GM21381 (cell line): ENCODE results near the gene OR2T11.
"Not testable (repeated sequence)": the region's sequence is repeated elsewhere in the genome, so short reads cannot be mapped to it uniquely, and the experiment has no call there.

ENCODE experiments used
- ATAC-seq: cut with Tn5 transposase; IDR thresholded peaks from one replicate; pipeline ENCODE4 v1.9.1; 2021; ENCODE audit warnings: mild to moderate bottlenecking, moderate library complexity; ENCODE audit not compliant: unreplicated experiment

OR2T11 gene

DNA sequence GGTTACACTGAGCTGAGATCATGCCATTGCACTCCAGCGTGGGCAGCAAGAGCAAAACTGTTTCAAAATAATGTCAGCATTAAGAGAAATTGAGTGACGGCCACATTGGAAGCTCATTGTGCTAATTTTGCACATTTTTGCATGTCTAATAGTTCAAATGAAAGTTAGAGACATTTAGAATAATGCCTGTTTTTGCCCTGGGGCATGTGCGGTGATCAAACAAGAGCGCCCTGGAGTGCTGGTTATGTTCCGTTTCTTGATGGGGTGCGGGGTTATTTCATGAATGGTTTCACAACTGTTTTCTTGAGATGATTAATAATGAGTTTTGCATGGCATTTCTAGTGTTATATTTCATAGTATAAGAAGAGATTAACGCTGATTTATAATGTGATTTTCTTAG, 13.1 kb downstream of the OR2T11 start:
- no peak for ATAC-seq

DNA sequence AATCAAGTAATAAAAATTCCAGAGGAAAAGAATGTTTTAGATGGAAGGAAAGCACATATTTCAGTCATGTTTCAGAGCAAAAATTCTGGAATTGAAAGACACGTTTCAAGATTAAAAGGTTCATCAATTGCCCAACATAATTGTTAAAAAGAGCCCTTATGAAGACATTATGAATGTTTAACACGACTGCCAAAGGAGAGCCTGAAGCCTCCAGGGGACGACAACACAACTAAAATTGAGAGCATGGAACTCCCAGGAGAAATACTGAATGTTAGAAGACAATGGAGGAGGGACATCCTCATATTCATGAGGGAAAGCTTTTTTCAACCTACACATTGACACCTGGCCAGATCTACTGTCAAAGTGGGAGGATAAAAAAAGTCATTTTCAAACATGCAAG, 16.0 kb downstream of the OR2T11 start:
- no peak for ATAC-seq

DNA sequence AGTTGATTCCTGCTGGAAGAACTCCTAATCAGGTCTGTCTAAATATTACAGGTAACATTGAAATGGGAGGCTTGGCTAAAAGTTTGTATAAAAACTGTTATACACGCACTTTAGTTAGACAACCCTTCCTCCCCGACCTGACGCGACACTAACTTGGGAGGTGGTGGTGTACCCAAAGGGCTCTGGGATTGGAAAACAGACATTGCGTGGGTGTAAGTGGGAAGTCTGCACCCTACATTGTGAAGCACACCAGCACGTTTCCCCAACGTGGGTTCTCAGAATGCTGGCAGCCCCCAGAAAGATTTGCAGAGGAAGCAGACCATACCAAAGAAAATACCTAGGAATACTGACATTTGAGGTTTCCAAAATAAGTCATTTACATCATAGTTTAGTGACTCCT, 16.8 kb downstream of the OR2T11 start:
- ATAC-seq, result no peak

DNA sequence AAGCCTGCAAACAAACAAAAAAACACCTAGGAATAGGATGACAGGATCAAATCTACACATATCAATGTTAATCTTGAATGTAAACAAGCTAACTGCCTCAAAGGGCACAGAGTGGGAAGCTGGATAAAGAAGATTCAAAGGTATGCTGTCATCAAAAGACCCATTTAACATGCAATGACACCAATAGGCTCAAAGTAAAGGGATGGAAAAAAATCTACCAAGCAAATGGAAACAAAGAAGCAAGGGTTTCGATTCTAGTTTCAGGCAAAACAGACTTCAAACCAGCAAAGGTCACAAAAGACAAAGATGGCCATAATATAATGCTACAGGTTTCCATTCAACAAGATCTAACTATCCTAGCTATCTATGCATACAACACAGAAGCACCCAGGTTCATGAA, 21.1 kb downstream of the OR2T11 start:
- ATAC-seq, result no peak

DNA sequence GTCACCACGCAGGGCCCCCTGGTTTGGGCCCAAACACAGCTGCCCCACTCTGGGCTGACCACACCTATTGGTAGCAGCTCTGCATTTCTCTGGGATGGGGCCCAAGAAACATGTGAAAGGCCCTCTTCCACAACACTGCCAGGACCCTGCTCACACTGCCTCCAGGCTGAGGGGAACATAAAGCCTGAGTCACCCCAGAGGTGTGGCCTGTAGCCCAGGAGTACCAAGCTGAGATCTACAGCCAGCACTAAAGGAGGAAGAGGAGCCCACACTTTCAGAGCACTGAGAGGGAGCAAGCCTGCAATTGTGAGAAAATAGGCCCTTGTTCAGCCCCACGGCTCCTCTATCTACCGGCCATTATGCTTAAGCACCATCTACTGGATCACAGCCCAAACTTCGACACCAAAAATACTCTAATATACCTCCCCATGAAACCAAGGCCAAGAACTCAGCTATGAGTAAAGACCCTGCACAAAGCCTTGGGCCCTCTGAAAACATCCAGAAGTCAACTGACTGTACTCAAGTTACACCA, 22.9 kb downstream of the OR2T11 start:
- no peak for ATAC-seq

DNA sequence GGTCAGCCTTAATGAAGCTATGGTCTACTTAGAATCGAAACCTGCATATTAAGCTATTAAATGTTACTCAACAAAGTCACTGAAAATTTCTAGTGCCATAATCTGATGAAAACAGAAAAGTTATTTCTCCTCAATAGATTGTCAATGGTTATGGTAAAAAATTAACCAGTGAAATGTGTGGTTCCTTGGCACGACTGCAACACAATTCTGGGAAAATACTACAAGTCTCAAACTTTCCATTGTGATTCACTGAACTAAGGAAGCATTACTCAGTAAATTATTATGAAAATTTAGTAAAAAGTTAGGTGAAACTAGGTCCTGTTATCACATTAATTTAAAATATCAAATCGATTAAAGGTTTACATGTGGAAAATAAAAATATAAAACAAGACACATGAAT, 24.6 kb downstream of the OR2T11 start:
- ATAC-seq, result no peak

DNA sequence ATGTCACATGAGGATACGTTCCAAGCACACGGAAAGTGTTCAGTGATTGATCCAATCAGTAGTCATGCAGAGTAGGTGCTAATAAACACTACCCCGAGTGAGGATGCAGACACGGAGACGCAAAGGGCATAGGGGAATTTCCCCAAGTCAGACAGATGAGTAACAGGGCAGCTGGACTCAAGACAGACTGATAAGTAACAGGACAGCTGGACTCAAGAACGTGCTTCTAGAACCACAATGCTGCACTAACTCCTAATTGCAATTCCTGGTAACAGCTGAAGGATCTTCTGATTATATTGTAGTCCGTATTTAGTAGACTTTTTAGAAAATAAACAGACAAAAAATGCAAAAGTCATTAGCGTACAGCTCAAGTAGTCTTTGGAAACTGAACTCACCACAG, 35.5 kb downstream of the OR2T11 start:
- no peak for ATAC-seq

DNA sequence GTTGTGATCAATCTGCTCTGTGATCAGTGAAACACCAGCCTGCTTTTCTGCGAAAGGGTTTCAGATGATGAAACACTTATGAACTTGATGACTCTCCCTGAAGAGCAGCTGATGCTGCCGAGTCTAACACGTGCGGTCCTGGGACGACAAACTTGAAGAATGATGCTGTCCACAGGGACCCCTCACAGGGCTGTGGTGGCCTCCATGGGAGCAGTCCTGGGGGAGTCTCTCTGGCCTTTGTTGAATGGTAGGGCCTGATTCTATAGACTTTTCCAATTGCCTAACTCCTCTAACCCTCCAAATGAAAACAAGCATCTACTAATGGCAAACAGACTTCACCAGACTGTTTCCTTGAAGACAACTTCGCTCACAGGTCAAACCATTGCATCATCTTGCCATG, 37.3 kb downstream of the OR2T11 start, which contains the start of gene OR2T10:
Gene OR2T10, minus strand, starts transcription at position 112 of the 400 bp plus-strand sequence. CDS start 3,932 bp downstream, outside the sequence.
- ATAC-seq, result no peak

DNA sequence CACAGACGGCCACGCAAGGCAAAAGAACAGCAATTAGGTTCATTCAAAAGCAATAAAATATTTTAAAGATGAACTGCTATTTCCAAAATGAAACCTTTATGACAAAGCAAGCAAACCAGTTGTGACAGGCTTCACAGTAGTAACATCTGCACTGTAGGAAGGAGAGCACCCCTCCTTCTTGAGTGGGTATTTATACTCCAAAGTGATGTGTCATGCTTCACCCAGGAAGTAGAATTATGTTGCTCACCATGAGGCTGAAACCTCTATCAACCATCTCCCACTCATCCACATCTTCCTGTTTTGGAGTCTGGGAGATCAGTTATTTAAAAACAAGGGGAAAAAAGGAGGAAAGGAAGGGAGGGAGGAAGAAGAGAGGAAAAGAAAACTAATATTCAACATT, 38.3 kb downstream of the OR2T11 start:
- ATAC-seq, result no peak

DNA sequence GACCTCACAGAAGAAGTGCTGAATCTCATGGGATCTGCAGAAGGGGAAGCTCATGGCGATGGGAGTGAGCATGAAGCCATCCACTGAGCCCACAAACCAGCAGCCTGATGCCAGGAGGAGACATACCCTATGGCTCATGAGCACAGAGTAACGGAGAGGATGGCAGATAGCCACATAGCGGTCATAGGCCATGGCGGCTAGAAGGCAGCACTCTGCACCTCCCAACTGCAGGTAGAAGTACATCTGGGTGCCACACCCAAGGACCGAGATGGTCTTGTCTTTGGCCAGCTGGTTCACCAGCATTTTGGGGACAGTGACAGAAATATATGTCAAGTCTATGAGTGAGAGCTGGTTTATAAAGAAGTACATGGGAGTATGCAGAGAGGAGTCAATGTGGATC, 41.7 kb downstream of the OR2T11 start:
- ATAC-seq, result no peak

DNA sequence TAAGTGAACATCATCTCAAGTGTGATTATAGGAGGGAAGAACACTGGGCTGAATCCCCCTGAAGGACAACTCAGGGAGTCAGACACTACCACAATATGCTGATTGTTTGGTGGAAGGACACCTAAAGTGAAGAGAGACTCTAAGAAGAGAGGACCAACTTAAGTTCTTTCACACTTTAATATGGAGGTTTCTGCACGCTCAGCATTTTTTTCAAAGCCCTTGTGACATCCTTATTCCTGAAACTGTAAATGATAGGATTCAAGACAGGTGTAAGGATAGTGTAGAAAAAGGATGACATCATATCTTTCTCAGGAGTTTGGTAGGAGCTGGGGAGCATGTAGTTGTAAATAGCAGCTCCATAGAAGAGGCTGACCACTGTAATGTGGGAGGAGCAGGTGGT, 42.2 kb downstream of the OR2T11 start:
- ATAC-seq, result no peak

DNA sequence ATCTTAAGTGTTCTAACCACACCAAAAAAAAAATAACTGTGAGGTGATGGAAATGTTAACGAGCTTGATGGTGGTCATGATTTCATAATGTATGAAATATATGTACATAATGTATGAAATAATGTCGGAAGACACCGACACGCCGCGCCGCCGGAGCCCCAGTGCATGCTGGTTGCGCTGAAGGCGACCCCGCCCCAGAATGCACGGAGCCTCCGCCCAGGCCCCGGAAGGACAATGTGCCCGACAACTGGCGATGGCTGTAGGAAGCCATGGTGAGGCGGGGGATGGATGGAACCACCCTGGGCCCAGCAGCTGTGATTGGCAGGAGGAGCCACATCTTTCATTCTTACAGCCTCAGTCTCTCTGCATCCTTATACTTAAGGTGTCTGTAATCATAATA, 44.8 kb downstream of the OR2T11 start:
- no peak for ATAC-seq

DNA sequence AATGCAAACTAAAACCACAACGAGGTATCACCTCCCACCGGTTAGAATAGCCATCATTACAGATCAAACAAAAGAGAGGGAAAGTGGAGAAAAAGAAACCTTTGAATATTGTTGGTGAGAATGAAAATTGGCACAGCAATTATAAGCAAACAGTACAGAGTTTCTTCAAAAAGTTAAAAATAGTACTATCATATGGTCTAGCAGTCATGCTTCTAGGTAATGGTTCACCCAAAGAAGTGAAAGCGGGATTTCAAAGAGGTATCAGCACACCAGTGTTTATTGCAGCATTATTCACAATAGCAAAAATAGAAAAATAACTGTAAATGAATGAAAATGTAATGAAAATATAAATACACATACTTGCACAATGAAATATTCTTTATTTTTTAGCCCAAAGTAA, 45.6 kb downstream of the OR2T11 start:
- ATAC-seq, result no peak

DNA sequence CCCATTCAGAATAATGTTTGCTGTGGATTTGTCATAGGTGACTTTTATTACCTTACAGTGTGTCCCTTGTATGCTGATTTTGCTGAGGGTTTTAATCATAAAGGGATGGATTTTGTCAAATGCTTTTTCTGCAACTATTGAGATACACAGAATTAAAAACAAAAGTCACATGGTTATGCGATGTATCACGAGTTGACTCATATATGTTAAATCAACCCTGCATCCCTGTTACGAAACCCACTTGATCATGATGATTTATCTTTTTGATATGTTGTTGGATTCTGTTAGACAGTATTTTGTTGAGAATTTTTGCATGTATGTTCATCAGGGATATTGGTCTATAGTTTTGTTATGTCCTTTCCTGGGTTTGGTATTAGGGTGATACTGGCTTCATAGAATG, 49.6 kb downstream of the OR2T11 start:
- no peak for ATAC-seq

DNA sequence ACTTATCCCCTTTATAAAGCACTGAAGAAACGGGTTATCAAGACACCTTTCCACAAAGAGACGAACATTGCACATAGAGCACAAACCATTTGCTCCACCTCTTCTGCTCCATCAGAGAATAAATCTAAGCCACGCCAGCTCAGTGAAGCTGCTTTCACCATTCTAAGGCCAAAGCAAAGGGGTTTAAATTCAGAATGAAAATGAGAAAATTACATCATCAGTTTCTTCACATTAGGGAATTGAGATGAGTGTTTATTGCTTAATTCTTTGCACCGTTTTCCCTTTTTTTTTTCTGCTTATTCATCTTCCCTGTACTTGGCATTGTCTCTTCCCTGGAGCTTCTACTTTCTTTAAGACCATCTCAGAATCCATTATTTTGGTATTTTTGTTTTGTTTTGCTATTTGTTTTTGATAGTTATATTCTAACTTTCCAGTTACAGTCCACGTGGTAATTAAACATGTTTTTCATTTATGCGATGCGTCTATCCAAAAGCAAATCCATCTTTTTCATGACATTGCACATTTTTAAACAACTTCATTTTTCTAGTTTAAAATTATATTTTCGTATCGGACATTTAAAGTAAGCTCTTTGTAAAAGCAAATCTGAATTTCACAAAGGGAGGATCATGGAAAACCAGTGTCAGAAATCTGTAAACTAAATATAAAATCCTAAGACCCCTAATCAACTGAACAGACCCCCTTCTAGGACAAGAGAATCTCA, 58.5 kb downstream of the OR2T11 start:
- no peak for ATAC-seq

DNA sequence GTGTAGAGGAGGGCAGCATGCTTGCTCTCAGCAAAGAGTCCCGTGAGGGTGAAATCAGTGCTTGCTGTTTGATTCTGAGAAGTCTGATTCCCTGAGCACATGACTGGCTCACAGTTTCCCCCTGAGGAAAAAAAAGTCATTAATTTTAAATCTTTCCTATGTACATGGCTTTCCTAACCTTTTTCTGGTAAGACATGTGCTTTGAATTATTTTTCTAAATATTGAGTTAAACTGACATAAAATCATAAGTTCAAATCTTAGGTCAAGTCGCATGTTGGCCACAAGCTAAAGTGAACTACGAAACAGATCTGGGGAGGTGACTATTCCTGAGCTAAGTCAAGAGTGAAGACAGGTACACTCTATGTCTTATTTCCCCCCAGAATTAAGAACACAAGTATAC, 60.2 kb downstream of the OR2T11 start, which contains the start of gene OR2T34:
Gene OR2T34, minus strand, starts transcription at position 101 of the 400 bp plus-strand sequence. Its CDS starts 0 bp downstream, at position 101.
- not testable (repeated sequence) for ATAC-seq

DNA sequence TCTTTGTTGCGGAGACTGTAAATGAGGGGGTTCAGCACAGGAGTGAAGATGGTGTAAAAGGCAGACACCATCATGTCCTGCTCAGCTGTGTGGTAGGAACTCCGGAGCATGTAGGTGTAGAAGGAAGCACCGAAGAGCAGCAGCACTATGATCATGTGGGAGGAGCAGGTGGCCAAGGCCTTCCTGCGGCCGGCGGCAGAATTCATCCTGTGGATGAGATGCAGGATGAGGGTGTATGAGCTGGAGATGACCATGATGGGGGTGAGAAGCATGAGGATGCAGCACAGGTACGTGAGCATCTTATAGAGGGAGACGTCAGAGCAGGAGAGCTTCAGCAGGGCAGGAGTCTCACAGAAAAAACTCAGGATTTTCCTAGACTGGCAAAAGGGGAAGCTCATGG, 61.0 kb downstream of the OR2T11 start:
- not testable (repeated sequence) for ATAC-seq
